ENCODE measurements around the gene GFRA1. TPM values are rescaled to one million over a fixed set of nuclear protein-coding genes. Genes with fewer than 3 reads are reported as not detected.

GFRA1 gene
- total RNA-seq, 1 donor from 2014 or later, result 49.8 TPM

- peak; percentile 16 for DNase-seq
These were observed 32.7 kb downstream of the GFRA1 start for GRCh38 chr10:116240157-116240950.

GRCh38 chr10:116239229-116239628 is 33.8 kb downstream of the GFRA1 start:
- DNase-seq, result no peak

GRCh38 chr10:116237970-116238369 is 35.0 kb downstream of the GFRA1 start:
- DNase-seq, result no peak

- DNase-seq, result no peak
These were observed 35.7 kb downstream of the GFRA1 start for GRCh38 chr10:116237260-116237659.

- DNase-seq, result no peak
These were observed 39.8 kb downstream of the GFRA1 start for GRCh38 chr10:116233230-116233629.

GRCh38 chr10:116232613-116233012 is 40.4 kb downstream of the GFRA1 start:
- no peak for DNase-seq

- DNase-seq, result no peak
These were observed 46.2 kb downstream of the GFRA1 start for GRCh38 chr10:116226766-116227165.

- no peak for DNase-seq
These were observed 47.0 kb downstream of the GFRA1 start for GRCh38 chr10:116226053-116226452.

- DNase-seq, result no peak
These were observed 49.7 kb downstream of the GFRA1 start for GRCh38 chr10:116223289-116223688.

- DNase-seq, result no peak
These were observed 52.0 kb downstream of the GFRA1 start for GRCh38 chr10:116221053-116221452.

- DNase-seq, result no peak
These were observed 56.3 kb downstream of the GFRA1 start for GRCh38 chr10:116216676-116217075.

- DNase-seq, result no peak
These were observed 57.4 kb downstream of the GFRA1 start for GRCh38 chr10:116215651-116216050.

- DNase-seq, result no peak
These were observed 61.3 kb downstream of the GFRA1 start for GRCh38 chr10:116211682-116212081.

- no peak for DNase-seq
These were observed 62.2 kb downstream of the GFRA1 start for GRCh38 chr10:116210588-116211346.

- DNase-seq, result no peak
These were observed 63.2 kb downstream of the GFRA1 start for GRCh38 chr10:116209781-116210180.

- no peak for DNase-seq
These were observed 63.9 kb downstream of the GFRA1 start for GRCh38 chr10:116208956-116209567.

GRCh38 chr10:116207690-116208089 is 65.3 kb downstream of the GFRA1 start:
- DNase-seq, result no peak

GRCh38 chr10:116203661-116204060 is 69.3 kb downstream of the GFRA1 start:
- no peak for DNase-seq

GRCh38 chr10:116201670-116202430 is 71.2 kb downstream of the GFRA1 start:
- no peak for DNase-seq

- DNase-seq, result no peak
These were observed 72.0 kb downstream of the GFRA1 start for GRCh38 chr10:116201011-116201410.

- no peak for DNase-seq
These were observed 74.3 kb downstream of the GFRA1 start for GRCh38 chr10:116198676-116199035.

- DNase-seq, result no peak
These were observed 74.9 kb downstream of the GFRA1 start for GRCh38 chr10:116197946-116198675.

Data from skin of body (tissue), 2 donors.